ENCODE results near the gene CFAP99.

GRCh38 chr4:2395038-2395437 is 23.7 kb upstream of the CFAP99 start:
- TF ChIP-seq CTCF (IDR thresholded peaks at IDR 0.05), result no peak
- no peak for TF ChIP-seq POLR2A (IDR thresholded peaks at IDR 0.05)
